Neural crest cell (in vitro differentiated cells): Measurements from ENCODE around the gene PLIN1. TPM values are rescaled to one million over a fixed set of nuclear protein-coding genes. Genes with fewer than 3 reads are reported as not detected.

Source experiments
- DNase-seq: peaks from one replicate; pipeline ENCODE4 v3.0.0; 2021; ENCODE audit warnings: low read depth, mixed read lengths, low spot score
- H3K27ac Mint-ChIP-seq: one replicate; pipeline ENCODE4 v1.8.0; 2021; ENCODE audit warnings: mild to moderate bottlenecking, mixed read lengths; ENCODE audit not compliant: unreplicated experiment
- H3K27me3 Mint-ChIP-seq: 2 replicates; pipeline ENCODE4 v1.8.0; 2021; ENCODE audit warnings: low read depth, mild to moderate bottlenecking, mixed read lengths
- H3K36me3 Mint-ChIP-seq: 2 replicates; pipeline ENCODE4 v1.8.0; 2021; ENCODE audit warnings: low read depth, mild to moderate bottlenecking, mixed read lengths
- H3K4me1 Mint-ChIP-seq: 2 replicates; pipeline ENCODE4 v1.8.0; 2021; ENCODE audit warnings: mixed read lengths
- H3K4me3 Mint-ChIP-seq: one replicate; pipeline ENCODE4 v1.8.0; 2021; ENCODE audit warnings: mild to moderate bottlenecking, mixed read lengths
- H3K9me3 Mint-ChIP-seq: 2 replicates; pipeline ENCODE4 v1.8.0; 2021; ENCODE audit warnings: mixed read lengths
- total RNA-seq: library from RNA; stranded (reverse); gene quantifications from 2 replicates; pipeline ENCODE4 v1.2.1, GENCODE V29; 2021
- TF ChIP-seq, protein P1 (sequence below): fragments of 200-600 bp; sonication (generic); conservative IDR thresholded peaks from 2 replicates; pipeline ENCODE4 v1.5.0; 2021; ENCODE audit warnings: antibody characterized with exemption, mild to moderate bottlenecking

PLIN1 gene
- total RNA-seq, 1 donor from 2014 or later: 0.56 TPM

DNA sequence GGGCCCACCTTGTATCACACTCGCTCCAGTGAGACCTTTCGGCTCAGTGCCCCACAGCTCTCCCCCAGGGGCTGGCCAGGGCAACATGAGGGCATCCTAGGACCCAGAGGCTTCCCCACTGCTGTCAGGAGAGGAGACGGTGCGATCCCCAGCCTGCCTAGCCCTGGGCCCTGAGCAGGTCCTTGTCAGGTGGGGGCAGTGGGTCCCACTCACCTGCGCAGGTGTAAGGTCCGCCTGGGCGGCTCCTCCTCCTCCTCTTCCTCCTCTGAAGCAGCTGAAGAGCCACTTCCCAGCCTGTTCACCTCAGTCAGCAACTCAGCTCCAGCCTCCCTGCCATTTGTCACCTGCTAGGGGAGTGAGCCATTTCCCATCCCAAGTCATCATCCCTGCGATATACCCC lies 33.5 kb downstream of the PLIN1 start:
- Mint-ChIP-seq H3K4me3 (no peak overlapping the region), H3K9me3 (no peaks in the 10 kb centered on the region), H3K27me3 (no peaks in the 10 kb centered on the region), H3K36me3 (peaks cover 15% of the 10 kb centered on the region), H3K4me1 (peaks cover 5% of the 10 kb centered on the region), H3K27ac (no peak overlapping the region)
- TF ChIP-seq, protein P1, sequence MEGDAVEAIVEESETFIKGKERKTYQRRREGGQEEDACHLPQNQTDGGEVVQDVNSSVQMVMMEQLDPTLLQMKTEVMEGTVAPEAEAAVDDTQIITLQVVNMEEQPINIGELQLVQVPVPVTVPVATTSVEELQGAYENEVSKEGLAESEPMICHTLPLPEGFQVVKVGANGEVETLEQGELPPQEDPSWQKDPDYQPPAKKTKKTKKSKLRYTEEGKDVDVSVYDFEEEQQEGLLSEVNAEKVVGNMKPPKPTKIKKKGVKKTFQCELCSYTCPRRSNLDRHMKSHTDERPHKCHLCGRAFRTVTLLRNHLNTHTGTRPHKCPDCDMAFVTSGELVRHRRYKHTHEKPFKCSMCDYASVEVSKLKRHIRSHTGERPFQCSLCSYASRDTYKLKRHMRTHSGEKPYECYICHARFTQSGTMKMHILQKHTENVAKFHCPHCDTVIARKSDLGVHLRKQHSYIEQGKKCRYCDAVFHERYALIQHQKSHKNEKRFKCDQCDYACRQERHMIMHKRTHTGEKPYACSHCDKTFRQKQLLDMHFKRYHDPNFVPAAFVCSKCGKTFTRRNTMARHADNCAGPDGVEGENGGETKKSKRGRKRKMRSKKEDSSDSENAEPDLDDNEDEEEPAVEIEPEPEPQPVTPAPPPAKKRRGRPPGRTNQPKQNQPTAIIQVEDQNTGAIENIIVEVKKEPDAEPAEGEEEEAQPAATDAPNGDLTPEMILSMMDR: no peak
- DNase-seq: no peak

DNA sequence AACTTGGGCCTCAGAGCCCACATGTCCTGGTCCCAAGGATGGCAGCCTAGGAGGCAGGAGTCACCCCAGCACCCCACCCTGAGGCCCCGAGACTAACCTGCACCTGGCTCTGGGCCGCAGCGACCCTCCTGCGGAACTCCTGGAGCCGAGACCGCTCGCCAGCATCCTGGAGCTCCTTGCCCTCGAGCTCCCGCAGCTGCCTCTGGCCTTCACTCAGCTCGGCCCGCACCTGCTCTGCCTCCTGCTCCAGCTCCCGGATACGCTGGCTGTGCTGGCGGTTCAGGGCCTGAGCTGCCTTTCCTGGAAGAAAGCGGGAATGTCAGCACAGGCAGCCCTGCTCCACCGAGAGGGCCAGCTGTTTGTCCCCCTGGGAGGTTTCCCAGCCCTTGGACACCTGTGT lies 37.1 kb downstream of the PLIN1 start:
- Mint-ChIP-seq H3K36me3 (peaks cover 20% of the 10 kb centered on the region), H3K27ac (no peak overlapping the region), H3K9me3 (no peaks in the 10 kb centered on the region), H3K4me3 (no peak overlapping the region), H3K4me1 (peaks cover 2% of the 10 kb centered on the region), H3K27me3 (no peaks in the 10 kb centered on the region)
- TF ChIP-seq, protein P1: no peak
- DNase-seq: no peak

DNA sequence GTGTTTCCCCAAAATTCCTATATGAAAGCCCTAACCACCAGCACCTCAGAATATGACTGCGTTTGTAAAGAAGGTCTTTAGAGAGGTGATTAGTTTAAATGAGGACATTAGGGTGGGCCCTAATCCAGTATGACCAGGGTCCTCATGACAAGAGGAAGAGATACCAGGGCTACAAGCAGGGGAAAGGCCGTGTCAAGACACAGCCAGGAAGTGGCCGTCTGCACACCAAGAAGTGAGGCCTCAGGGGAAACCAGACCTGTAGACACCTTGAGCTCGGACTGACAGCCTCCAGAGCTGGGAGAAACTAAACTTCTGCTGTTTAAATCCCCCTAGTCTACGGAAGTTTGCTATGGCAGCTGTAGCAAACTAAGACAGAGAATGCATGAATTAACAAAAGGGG lies 38.1 kb downstream of the PLIN1 start:
- Mint-ChIP-seq H3K27me3 (no peaks in the 10 kb centered on the region), H3K36me3 (peaks cover 18% of the 10 kb centered on the region), H3K4me3 (no peak overlapping the region), H3K9me3 (no peaks in the 10 kb centered on the region), H3K27ac (peak overlapping the region; percentile 19), H3K4me1 (no peaks in the 10 kb centered on the region)
- no peak for DNase-seq
- TF ChIP-seq, protein P1: no peak

DNA sequence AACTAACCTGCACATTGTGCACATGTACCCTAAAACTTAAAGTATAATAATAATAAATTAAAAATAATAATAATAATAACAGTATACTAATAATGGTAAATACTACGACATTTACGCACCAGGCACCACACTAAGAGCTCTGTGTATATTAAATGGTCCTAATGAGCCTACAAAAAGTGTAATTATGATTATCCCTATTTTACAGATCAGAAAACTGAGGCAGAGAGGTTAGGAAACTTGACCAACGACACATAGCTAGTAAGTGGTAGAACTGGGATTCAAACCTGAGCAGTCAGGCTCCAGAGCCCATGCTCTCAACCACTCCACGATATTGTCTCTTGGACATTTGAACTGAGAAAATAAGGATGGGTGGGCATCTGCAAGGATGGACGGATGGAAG lies 38.9 kb downstream of the PLIN1 start:
- no peaks in the 10 kb centered on the region for H3K4me1 Mint-ChIP-seq
- TF ChIP-seq, protein P1: no peak
- H3K27me3 Mint-ChIP-seq: no peaks in the 10 kb centered on the region
- no peak overlapping the region for H3K27ac Mint-ChIP-seq
- H3K9me3 Mint-ChIP-seq: no peaks in the 10 kb centered on the region
- no peak overlapping the region for H3K4me3 Mint-ChIP-seq
- peaks cover 23% of the 10 kb centered on the region for H3K36me3 Mint-ChIP-seq
- DNase-seq: no peak

DNA sequence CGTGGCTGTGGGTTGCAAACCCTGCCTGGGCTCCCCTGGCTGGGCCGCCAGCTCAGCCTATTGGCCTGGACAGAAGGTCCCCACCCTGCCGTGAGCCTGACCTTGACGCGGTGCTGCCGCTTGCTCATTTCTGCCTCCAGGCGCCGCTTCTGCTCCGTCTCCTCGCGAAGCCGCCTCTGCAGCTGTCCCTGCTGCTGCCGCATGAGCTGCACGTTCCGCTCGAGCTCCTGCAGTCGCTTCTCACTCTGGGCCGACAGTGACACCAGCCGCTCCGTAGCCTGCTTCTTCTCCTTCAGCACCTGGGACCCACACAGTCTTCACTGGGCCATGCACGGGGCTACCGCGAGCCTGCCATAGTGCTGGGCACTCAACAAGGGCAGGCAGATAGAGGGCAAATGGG lies 45.6 kb downstream of the PLIN1 start:
- Mint-ChIP-seq H3K4me3 (no peak overlapping the region), H3K27me3 (peaks cover 5% of the 10 kb centered on the region), H3K4me1 (peaks cover 4% of the 10 kb centered on the region), H3K27ac (no peak overlapping the region), H3K36me3 (peaks cover 58% of the 10 kb centered on the region), H3K9me3 (no peaks in the 10 kb centered on the region)
- no peak for DNase-seq
- TF ChIP-seq, protein P1: no peak
